Neural progenitor cell (in vitro differentiated cells): ENCODE results near the gene RHOF.

Experiments used
- CTCF ChIP-seq: fragments of 200-600 bp; sonication (generic); IDR thresholded peaks from 2 replicates; pipeline ENCODE4 v1.5.1; 2017; ENCODE audit warnings: antibody characterized with exemption, mild to moderate bottlenecking
- EZH2 ChIP-seq: fragments of 200-600 bp; sonication (generic); IDR thresholded peaks from 2 replicates; pipeline ENCODE4 v1.6.1; 2017; ENCODE audit warnings: antibody characterized with exemption, mild to moderate bottlenecking, moderate library complexity
- EZH2phosphoT487 ChIP-seq: fragments of 200-600 bp; sonication (generic); IDR thresholded peaks from 2 replicates; pipeline ENCODE4 v1.6.1; 2017; ENCODE audit warnings: antibody characterized with exemption

- TF ChIP-seq CTCF = no peak
- TF ChIP-seq EZH2phosphoT487 = no peak
- TF ChIP-seq EZH2 = no peak
These were observed 4.2 kb downstream of the RHOF start for GRCh38 chr12:121789233-121789781.
